ENCODE results near the gene TFAP2A.

TFAP2A gene

GRCh38 chr6:10405513-10405900, 9.4 kb downstream of the TFAP2A start:
- Histone ChIP-seq H2AFZ (ENCODE audit: low read depth, low read length, severe bottlenecking) (no peak overlapping the region), H3K27ac (ENCODE audit: low read depth, low read length) (no peak overlapping the region), H3K9me2 (replicated peaks; ENCODE audit: insufficient read depth, low read length) (no peaks in the 10 kb centered on the region), H3K9me3 (ENCODE audit: insufficient read depth, low read length) (no peaks in the 10 kb centered on the region), H3K9ac (ENCODE audit: low read length) (peak overlapping the region; percentile 78; the same call in 1 of the 2 replicates), H3F3A (ENCODE audit: insufficient read depth) (peaks cover 8% of the 10 kb centered on the region), H3K79me2 (ENCODE audit: insufficient read depth, low read length) (peaks cover 5% of the 10 kb centered on the region; the same call in 1 of the 2 replicates), H4K20me1 (ENCODE audit: low read depth, low read length) (no peaks in the 10 kb centered on the region), H3K27me3 (ENCODE audit: low read length) (no peaks in the 10 kb centered on the region), H3K4me3 (ENCODE audit: insufficient read depth, low read length, poor library complexity, severe bottlenecking) (peak overlapping the region; percentile 71), H3K36me3 (ENCODE audit: low read length) (no peaks in the 10 kb centered on the region), H3K4me2 (ENCODE audit: low read depth, low read length, poor library complexity, severe bottlenecking) (peak overlapping the region; percentile 83)
- TF ChIP-seq CTCF (IDR thresholded peaks at IDR 0.05; ENCODE audit: insufficient read depth, low read length, poor library complexity, severe bottlenecking) (no peak), EZH2phosphoT487 (conservative IDR thresholded peaks at IDR 0.05; ENCODE audit: low read length) (no peak)

- peak overlapping the region; percentile 83 for H3K4me2 ChIP-seq (ENCODE audit: low read depth, low read length, poor library complexity, severe bottlenecking)
- no peaks in the 10 kb centered on the region for H3K36me3 ChIP-seq (ENCODE audit: low read length)
- no peaks in the 10 kb centered on the region for H3K9me3 ChIP-seq (ENCODE audit: insufficient read depth, low read length)
- peaks cover 5% of the 10 kb centered on the region; the same call in 1 of the 2 replicates for H3K79me2 ChIP-seq (ENCODE audit: insufficient read depth, low read length)
- H2AFZ ChIP-seq (ENCODE audit: low read depth, low read length, severe bottlenecking), result peak overlapping the region; percentile 49
- H3K9ac ChIP-seq (ENCODE audit: low read length), result peak overlapping the region; percentile 78
- peaks cover 8% of the 10 kb centered on the region for H3F3A ChIP-seq (ENCODE audit: insufficient read depth)
- TF ChIP-seq CTCF (IDR thresholded peaks at IDR 0.05; ENCODE audit: insufficient read depth, low read length, poor library complexity, severe bottlenecking), result no peak
- no peak for TF ChIP-seq EZH2phosphoT487 (conservative IDR thresholded peaks at IDR 0.05; ENCODE audit: low read length)
- H4K20me1 ChIP-seq (ENCODE audit: low read depth, low read length), result no peaks in the 10 kb centered on the region
- H3K4me3 ChIP-seq (ENCODE audit: insufficient read depth, low read length, poor library complexity, severe bottlenecking), result peak overlapping the region; percentile 71
- no peaks in the 10 kb centered on the region for H3K27me3 ChIP-seq (ENCODE audit: low read length)
- peak overlapping the region; percentile 32 for H3K27ac ChIP-seq (ENCODE audit: low read depth, low read length)
- no peaks in the 10 kb centered on the region for H3K9me2 ChIP-seq (replicated peaks; ENCODE audit: insufficient read depth, low read length)
Observed at GRCh38 chr6:10404799-10405512, 9.9 kb downstream of the TFAP2A start.

- Histone ChIP-seq H3K27me3 (ENCODE audit: low read length) (no peaks in the 10 kb centered on the region), H3K79me2 (ENCODE audit: insufficient read depth, low read length) (peaks cover 5% of the 10 kb centered on the region; the same call in 1 of the 2 replicates), H3K9me2 (replicated peaks; ENCODE audit: insufficient read depth, low read length) (no peaks in the 10 kb centered on the region), H3K9me3 (ENCODE audit: insufficient read depth, low read length) (no peaks in the 10 kb centered on the region), H3K27ac (ENCODE audit: low read depth, low read length) (peak overlapping the region; percentile 32), H3F3A (ENCODE audit: insufficient read depth) (peaks cover 8% of the 10 kb centered on the region), H3K4me2 (ENCODE audit: low read depth, low read length, poor library complexity, severe bottlenecking) (peak overlapping the region; percentile 83), H3K4me3 (ENCODE audit: insufficient read depth, low read length, poor library complexity, severe bottlenecking) (peak overlapping the region; percentile 71), H3K36me3 (ENCODE audit: low read length) (no peaks in the 10 kb centered on the region), H4K20me1 (ENCODE audit: low read depth, low read length) (no peaks in the 10 kb centered on the region), H2AFZ (ENCODE audit: low read depth, low read length, severe bottlenecking) (peak overlapping the region; percentile 49), H3K9ac (ENCODE audit: low read length) (peak overlapping the region; percentile 78)
- TF ChIP-seq CTCF (IDR thresholded peaks at IDR 0.05; ENCODE audit: insufficient read depth, low read length, poor library complexity, severe bottlenecking), result peak; percentile 29
- no peak for TF ChIP-seq EZH2phosphoT487 (conservative IDR thresholded peaks at IDR 0.05; ENCODE audit: low read length)
Observed at GRCh38 chr6:10404107-10404798, 10.6 kb downstream of the TFAP2A start.

All from SU-DHL-6 (cell line).